ENCODE results near the gene TCAF2. TPM values are rescaled to one million over a fixed set of nuclear protein-coding genes. Genes with fewer than 3 reads are reported as not detected.
"Not testable (repeated sequence)": the region's sequence is repeated elsewhere in the genome, so short reads cannot be mapped to it uniquely, and the experiment has no call there.

TCAF2 gene
- total RNA-seq, 1 donor from 2014 or later, result 22.9 TPM

DNA sequence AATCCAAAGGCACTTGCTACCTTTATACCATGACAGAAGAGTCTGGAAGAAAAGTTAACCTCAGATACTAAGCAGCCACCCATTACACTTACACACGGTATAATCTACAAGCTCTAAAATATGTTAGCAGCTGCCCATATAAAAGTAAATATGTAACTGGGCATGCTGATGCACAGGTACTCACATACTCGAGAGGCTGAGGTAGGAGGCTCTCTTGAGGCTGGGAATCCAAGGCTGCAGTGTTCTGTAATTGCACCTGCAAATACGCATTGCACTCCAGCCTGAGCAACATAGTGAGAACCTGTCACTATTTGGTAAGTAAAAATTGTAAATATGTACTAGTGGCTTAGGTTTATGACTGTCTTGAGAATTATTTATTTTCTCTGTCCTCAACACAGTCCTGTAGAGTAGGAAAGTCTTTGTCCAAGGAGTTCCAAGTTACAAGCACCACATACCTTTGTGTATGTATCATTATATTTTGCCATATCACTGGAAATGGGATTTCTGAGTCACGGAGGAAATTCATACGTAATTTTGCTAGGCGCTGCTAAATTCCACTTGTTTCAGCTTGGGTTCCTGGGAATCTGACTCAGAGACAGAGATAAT, 12.3 kb downstream of the TCAF2 start:
- DNase-seq (ENCODE audit: low spot score); H3K4me1 Mint-ChIP-seq (ENCODE audit: low read depth); H3K4me3 Mint-ChIP-seq; H3K9me3 Mint-ChIP-seq; H3K27ac Mint-ChIP-seq; H3K36me3 Mint-ChIP-seq (ENCODE audit: low read depth); intact Hi-C loops (cut with micrococcal nuclease); H3K27me3 Mint-ChIP-seq (ENCODE audit: insufficient read depth): not testable (repeated sequence)

DNA sequence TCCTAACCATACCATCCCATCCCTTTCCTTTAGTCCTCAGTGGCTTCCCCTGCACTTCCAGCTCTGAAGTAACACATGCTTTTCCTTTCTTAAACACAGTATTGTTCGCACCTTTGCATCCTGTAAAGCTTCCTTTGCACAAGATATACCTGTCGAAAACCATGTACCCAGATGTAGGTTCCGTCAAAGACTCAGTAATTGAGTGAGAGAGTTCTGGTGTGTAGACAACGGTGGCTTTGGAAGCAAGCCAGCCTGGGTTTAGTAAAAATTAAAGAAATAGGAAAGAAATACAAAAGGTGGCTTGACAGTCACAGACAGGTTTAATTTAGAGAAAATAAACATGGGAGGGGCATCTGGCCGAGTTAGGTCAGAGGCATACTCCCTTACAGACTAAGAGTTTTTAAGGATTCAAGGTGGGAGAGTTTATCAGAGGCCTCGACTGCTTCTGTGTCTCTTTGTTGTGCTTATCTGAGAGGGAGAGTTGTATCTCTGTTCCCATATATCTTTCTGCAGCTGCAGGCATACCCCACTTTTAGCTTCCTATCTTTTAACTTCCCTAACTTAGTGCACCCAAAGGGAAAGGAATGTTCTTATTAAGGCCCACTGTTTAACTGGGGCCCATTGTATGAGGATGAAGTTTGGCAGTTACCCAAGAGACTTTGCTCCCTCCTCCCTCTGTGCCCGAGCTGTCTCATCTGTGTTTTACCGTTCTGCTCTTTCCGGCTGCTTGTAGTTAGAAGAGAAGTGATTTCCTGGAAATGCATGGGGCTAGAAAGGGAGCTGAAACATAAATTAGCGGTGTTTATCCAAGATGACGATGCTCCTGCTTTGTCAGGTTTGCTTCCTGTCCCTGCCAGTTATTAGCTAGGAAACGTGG, 14.8 kb downstream of the TCAF2 start:
- H3K4me1 Mint-ChIP-seq (ENCODE audit: low read depth); H3K9me3 Mint-ChIP-seq; H3K27ac Mint-ChIP-seq; H3K4me3 Mint-ChIP-seq; H3K36me3 Mint-ChIP-seq (ENCODE audit: low read depth); H3K27me3 Mint-ChIP-seq (ENCODE audit: insufficient read depth); DNase-seq (ENCODE audit: low spot score); intact Hi-C loops (cut with micrococcal nuclease): not testable (repeated sequence)

DNA sequence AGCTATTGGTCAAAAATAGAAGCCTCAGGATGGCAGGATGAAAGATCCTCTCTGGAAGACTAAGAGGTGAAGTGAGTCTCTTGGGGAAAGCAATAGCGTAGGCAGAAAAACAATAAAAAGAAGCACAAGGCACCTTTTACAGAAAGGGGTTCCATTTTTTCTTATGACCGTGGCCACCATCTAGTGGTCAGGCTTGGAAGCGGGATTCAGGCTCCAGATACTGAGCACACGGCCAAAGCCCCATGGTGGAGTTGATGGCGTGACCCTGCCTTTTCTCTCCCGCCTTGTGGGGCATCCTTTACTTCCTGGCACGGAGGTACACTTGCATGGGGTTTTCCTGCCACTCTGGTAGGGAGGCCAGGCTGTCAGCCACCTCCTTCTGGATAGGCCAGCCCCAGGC, 18.6 kb downstream of the TCAF2 start:
- H3K27me3 Mint-ChIP-seq (ENCODE audit: insufficient read depth); H3K4me1 Mint-ChIP-seq (ENCODE audit: low read depth); H3K4me3 Mint-ChIP-seq; H3K36me3 Mint-ChIP-seq (ENCODE audit: low read depth); H3K27ac Mint-ChIP-seq; intact Hi-C loops (cut with micrococcal nuclease); H3K9me3 Mint-ChIP-seq; DNase-seq (ENCODE audit: low spot score): not testable (repeated sequence)

DNA sequence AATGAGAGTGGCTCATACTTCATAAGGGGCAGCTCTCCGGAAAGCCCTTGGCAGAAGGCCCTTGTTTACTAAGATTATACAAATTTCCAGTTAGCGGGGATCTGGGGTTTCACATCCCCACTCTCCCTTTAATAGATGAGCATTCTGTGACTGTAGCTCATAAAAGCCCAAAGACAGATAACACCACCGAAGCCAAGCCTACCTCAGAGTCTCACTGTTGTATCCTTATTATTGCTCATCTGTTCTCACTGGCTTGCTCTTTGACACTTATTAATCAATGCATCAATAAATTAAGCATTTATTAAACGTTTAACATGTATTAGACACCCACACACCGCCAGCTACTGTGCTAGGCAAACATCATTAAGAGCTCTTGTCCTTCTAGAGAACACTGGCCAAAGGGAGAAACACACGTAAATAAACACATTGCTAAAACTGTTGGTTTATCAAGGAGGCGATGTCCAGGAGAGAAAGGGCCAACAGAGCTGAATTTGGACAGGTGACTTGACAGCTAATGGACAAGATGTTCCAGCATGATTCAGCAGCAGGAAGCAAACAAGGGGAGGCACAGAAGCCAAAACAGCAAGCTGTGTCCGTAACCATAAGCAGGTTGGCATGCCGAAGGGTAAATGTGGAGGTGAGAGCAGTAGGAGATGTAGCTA, 19.9 kb downstream of the TCAF2 start:
- H3K9me3 Mint-ChIP-seq; H3K27ac Mint-ChIP-seq; H3K27me3 Mint-ChIP-seq (ENCODE audit: insufficient read depth); DNase-seq (ENCODE audit: low spot score); H3K4me3 Mint-ChIP-seq; H3K4me1 Mint-ChIP-seq (ENCODE audit: low read depth); intact Hi-C loops (cut with micrococcal nuclease); H3K36me3 Mint-ChIP-seq (ENCODE audit: low read depth): not testable (repeated sequence)

DNA sequence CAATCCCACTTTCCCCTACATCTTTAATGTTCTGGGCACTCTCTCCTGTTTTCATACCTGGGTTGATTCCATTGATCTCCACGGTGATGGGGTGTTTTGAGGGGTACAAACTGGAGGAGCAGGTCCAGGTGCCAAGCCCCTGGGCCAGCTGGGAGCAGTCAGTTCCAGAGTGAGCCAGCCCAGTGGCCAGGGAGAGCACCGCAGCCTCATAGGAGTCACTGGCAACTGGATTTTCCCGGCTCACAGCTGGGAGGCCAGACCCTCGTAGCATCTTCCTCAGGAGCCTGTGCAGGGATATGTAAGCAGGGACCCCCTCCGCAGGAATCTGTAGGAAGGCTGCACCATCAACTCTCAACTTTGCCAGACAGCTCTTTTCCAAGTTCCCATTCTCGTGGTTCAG, 25.8 kb downstream of the TCAF2 start:
- DNase-seq (ENCODE audit: low spot score); H3K27me3 Mint-ChIP-seq (ENCODE audit: insufficient read depth); H3K36me3 Mint-ChIP-seq (ENCODE audit: low read depth); H3K9me3 Mint-ChIP-seq; H3K4me3 Mint-ChIP-seq; H3K4me1 Mint-ChIP-seq (ENCODE audit: low read depth); intact Hi-C loops (cut with micrococcal nuclease); H3K27ac Mint-ChIP-seq: not testable (repeated sequence)

DNA sequence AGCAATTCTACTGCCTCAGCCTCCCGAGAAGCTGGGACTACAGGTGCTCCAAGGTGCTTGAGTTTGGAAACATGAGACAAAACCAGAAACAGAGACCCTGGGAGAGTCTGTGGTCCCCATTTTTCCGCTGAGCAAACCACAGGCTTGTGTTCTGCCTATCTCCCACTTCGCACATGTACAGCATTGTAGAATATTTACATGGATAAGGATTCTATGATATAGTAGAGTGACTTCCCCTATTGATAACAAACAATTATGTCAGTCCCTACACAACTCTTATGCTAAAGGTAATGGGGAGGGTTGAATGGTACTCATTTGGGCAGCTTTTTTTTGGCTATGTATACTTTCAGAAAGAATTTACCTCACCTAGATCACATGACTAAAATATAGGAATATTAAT, 29.1 kb downstream of the TCAF2 start:
- not testable (repeated sequence) for H3K27me3 Mint-ChIP-seq (ENCODE audit: insufficient read depth); DNase-seq (ENCODE audit: low spot score); H3K4me3 Mint-ChIP-seq

DNA sequence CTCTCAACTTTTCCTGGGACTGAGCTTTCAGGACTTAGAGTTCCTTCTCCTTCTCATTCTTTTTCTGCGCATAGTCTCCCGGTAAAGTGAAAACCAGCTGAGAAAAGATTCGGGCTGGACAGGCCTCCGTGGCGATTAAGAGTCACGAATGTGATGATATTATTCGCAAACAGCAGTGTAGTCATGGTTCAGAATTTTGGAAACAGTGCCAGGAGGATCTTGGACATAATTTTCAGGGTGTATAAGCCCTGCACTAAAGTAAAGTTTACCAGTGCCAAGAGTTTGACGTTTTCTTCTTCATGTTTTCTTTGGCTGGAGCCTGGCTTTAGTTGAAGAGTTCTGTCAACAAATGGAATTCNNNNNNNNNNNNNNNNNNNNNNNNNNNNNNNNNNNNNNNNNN, 29.7 kb downstream of the TCAF2 start:
- not testable (repeated sequence) for H3K4me1 Mint-ChIP-seq (ENCODE audit: low read depth)

More for the DNA sequence above, 29.1 kb downstream of the TCAF2 start:
- intact Hi-C loops (cut with micrococcal nuclease); H3K27ac Mint-ChIP-seq; H3K9me3 Mint-ChIP-seq; H3K36me3 Mint-ChIP-seq (ENCODE audit: low read depth); H3K4me1 Mint-ChIP-seq (ENCODE audit: low read depth): not testable (repeated sequence)

More for the DNA sequence above, 29.7 kb downstream of the TCAF2 start:
- intact Hi-C loops (cut with micrococcal nuclease); H3K27ac Mint-ChIP-seq; H3K36me3 Mint-ChIP-seq (ENCODE audit: low read depth); H3K27me3 Mint-ChIP-seq (ENCODE audit: insufficient read depth); H3K9me3 Mint-ChIP-seq; H3K4me3 Mint-ChIP-seq; DNase-seq (ENCODE audit: low spot score): not testable (repeated sequence)

Other genes with a start within 250 kb of the TCAF2 start
- gene ZYX, start 239.6 kb upstream of the TCAF2 start, total RNA-seq, result 73.9 and 78.8 TPM in 2 replicates
- gene EPHA1, start 212.1 kb upstream of the TCAF2 start, total RNA-seq, result not detected in 2 replicates
- gene TAS2R60, start 177.5 kb upstream of the TCAF2 start, total RNA-seq, result not detected in 2 replicates
- gene TAS2R41, start 143.1 kb upstream of the TCAF2 start, total RNA-seq, result not detected in 2 replicates
- 0.91 and 2.9 TPM in 2 replicates for gene CTAGE15, start 49.2 kb upstream of the TCAF2 start, total RNA-seq
- gene CTAGE6, start 136.7 kb downstream of the TCAF2 start, total RNA-seq, result 0.93 TPM in 1 of 2 replicates, not detected in the other

Measured in activated T-helper 1 cell treated with anti-CD3 and anti-CD28 coated beads, Interleukin-12 subunit alpha, Interleukin-12 subunit beta, Interleukin-2, Interleukin-4 antibody, amounts not matched to agents 30 ng/mL and 10 ng/mL and 1 ng/mL, durations not matched to agents 14 hours and 24 hours and 36 hours (primary cell).